GM12878 (cell line): Measurements from ENCODE around the gene SNAI1. TPM values are rescaled to one million over a fixed set of nuclear protein-coding genes. Genes with fewer than 3 reads are reported as not detected.

Source experiments
- ATAC-seq: fragments of 200-7000 bp; cut with Tn5 transposase; 3 replicates; pipeline ENCODE4 v1.9.1; 2020; ENCODE audit warnings: mild to moderate bottlenecking, moderate library complexity
- BruUV-seq: library from RNA; stranded (reverse); fragments of 400-500 nt; replicated peaks from 2 replicates; lab custom pipeline; 2021; lab: Mats Ljungman, UMichigan
- CTCF ChIA-PET: fragments of 300-600 bp; sonication (Branson Sonifier 250); formaldehyde crosslinking; extraction: SDS; loops from one replicate; lab custom pipeline; 2021; ENCODE audit warnings: inconsistent platforms; lab: Yijun Ruan, JAX
- POLR2A ChIA-PET: fragments of 350-600 bp; formaldehyde crosslinking; extraction: SDS; loops from one replicate; lab custom pipeline; 2021; ENCODE audit warnings: inconsistent platforms; lab: Charles Lee
- RAD21 ChIA-PET: fragments of 300-600 bp; sonication (Branson Sonifier 250); formaldehyde crosslinking; loops from one replicate; lab custom pipeline; 2023; ENCODE audit warnings: antibody characterized with exemption; ENCODE audit not compliant: unreplicated experiment; lab: Charles Lee
- SMC1A ChIA-PET: fragments of 300-600 bp; sonication (Branson Sonifier 250); formaldehyde crosslinking; loops from one replicate; lab custom pipeline; 2023; ENCODE audit not compliant: unreplicated experiment, uncharacterized antibody; lab: Charles Lee
- DNase-seq: peaks from one replicate; pipeline ENCODE4 v3.0.0-alpha.2; 2011; ENCODE audit warnings: low read depth, low spot score
- FAIRE-seq: peaks from 3 replicates; lab custom pipeline; 2011; peaks lifted over from hg19 to GRCh38; lab: Jason Lieb, UNC
- H2AFZ ChIP-seq: 2 replicates; pipeline ENCODE4 v1.6.0; 2011; ENCODE audit warnings: low read depth, low read length, control low read depth; ENCODE audit not compliant: control insufficient read depth
- H3K27ac ChIP-seq: 2 replicates; pipeline ENCODE4 v1.5.1; 2011; ENCODE audit warnings: control low read depth; ENCODE audit not compliant: control insufficient read depth, insufficient read depth
- H3K27me3 ChIP-seq, 2 experiments: replicated peaks in 1 of 2; 2 replicates each; pipeline versions ENCODE4 v1.6.0 to v1.6.1; 2011; ENCODE audit warnings: low read length in 1 of 2; ENCODE audit not compliant: control insufficient read depth in 2 of 2, insufficient read depth in 2 of 2
- H3K36me3 ChIP-seq, 2 experiments: 2 replicates each; pipeline ENCODE4 v1.5.1; 2011; ENCODE audit warnings: low read length in 1 of 2; ENCODE audit not compliant: control insufficient read depth in 2 of 2, insufficient read depth in 2 of 2
- H3K4me1 ChIP-seq: 2 replicates; pipeline ENCODE4 v1.6.1; 2011; ENCODE audit warnings: mild to moderate bottlenecking, low read length, moderate library complexity, mixed read lengths; ENCODE audit not compliant: control insufficient read depth, insufficient read depth
- H3K4me2 ChIP-seq: 2 replicates; pipeline ENCODE4 v1.6.0; 2011; ENCODE audit warnings: control low read depth; ENCODE audit not compliant: control insufficient read depth, insufficient read depth
- H3K4me3 ChIP-seq: fragments of 200-600 bp; sonication (generic); 2 replicates; pipeline ENCODE4 v1.5.1; 2016
- H3K79me2 ChIP-seq: 2 replicates; pipeline ENCODE4 v1.6.0; 2011; ENCODE audit warnings: low read length; ENCODE audit not compliant: control insufficient read depth, insufficient read depth
- H3K9ac ChIP-seq: 2 replicates; pipeline ENCODE4 v1.8.0; 2011; ENCODE audit warnings: low read length, control low read depth, mixed read lengths; ENCODE audit not compliant: control insufficient read depth, insufficient read depth
- H3K9me3 ChIP-seq: replicated peaks from 3 replicates; pipeline ENCODE4 v1.5.1; 2011; ENCODE audit warnings: mild to moderate bottlenecking, low read length; ENCODE audit not compliant: control insufficient read depth, insufficient read depth
- H4K20me1 ChIP-seq: 2 replicates; pipeline ENCODE4 v1.6.0; 2011; ENCODE audit not compliant: control insufficient read depth, insufficient read depth
- BHLHE40 ChIP-seq, 2 experiments: fragments of 450-650 bp in 1 of 2; IDR thresholded peaks; 2 replicates each; pipeline ENCODE4 v1.6.1; 2011 to 2017; ENCODE audit warnings: low read depth in 2 of 2, borderline replicate concordance in 1 of 2, improper control_type of control experiment in 1 of 2, low read length in 1 of 2, mild to moderate bottlenecking in 1 of 2
- BMI1 ChIP-seq: fragments of 450-650 bp; IDR thresholded peaks from 2 replicates; pipeline ENCODE4 v1.6.1; 2016; ENCODE audit warnings: mild to moderate bottlenecking, moderate library complexity, borderline replicate concordance
- FOXK2 ChIP-seq: fragments of 450-650 bp; IDR thresholded peaks from 2 replicates; pipeline ENCODE4 v1.6.1; 2017; ENCODE audit warnings: mild to moderate bottlenecking, moderate library complexity
- MEF2B ChIP-seq: fragments of 450-650 bp; IDR thresholded peaks from 2 replicates; pipeline ENCODE4 v1.6.1; 2018; ENCODE audit warnings: mild to moderate bottlenecking, moderate library complexity; ENCODE audit not compliant: partially characterized antibody, poor library complexity, severe bottlenecking
- MYC ChIP-seq: IDR thresholded peaks from 2 replicates; pipeline ENCODE4 v1.6.1; 2011; ENCODE audit warnings: mild to moderate bottlenecking, low read length, moderate library complexity, inconsistent platforms; ENCODE audit not compliant: insufficient read depth, insufficient replicate concordance, insufficient read length, severe bottlenecking
- NFXL1 ChIP-seq: fragments of 450-650 bp; IDR thresholded peaks from 2 replicates; pipeline ENCODE4 v1.6.1; 2017; ENCODE audit warnings: antibody characterized with exemption, mild to moderate bottlenecking, borderline replicate concordance
- PML ChIP-seq: IDR thresholded peaks from 2 replicates; pipeline ENCODE4 v1.6.1; 2012; ENCODE audit warnings: low read length, inconsistent platforms
- POLR2AphosphoS2 ChIP-seq: IDR thresholded peaks from 2 replicates; pipeline ENCODE4 v1.6.1; 2011; ENCODE audit warnings: low read depth, mild to moderate bottlenecking, low read length, improper control_type of control experiment, moderate library complexity
- SIN3A ChIP-seq: IDR thresholded peaks from 2 replicates; pipeline ENCODE4 v1.6.1; 2012; ENCODE audit warnings: low read depth, low read length, improper control_type of control experiment
- TCF12 ChIP-seq: IDR thresholded peaks from 2 replicates; pipeline ENCODE4 v1.6.1; 2011; ENCODE audit warnings: low read depth, mild to moderate bottlenecking, low read length
- ZBTB40 ChIP-seq: fragments of 450-650 bp; IDR thresholded peaks from 2 replicates; pipeline ENCODE4 v1.6.1; 2016; ENCODE audit warnings: mild to moderate bottlenecking, moderate library complexity, borderline replicate concordance
- ZNF24 ChIP-seq: fragments of 450-650 bp; IDR thresholded peaks from 2 replicates; pipeline ENCODE4 v1.6.1; 2017; ENCODE audit warnings: antibody characterized with exemption, mild to moderate bottlenecking
- ZNF274 ChIP-seq: IDR thresholded peaks from one replicate; pipeline ENCODE4 v1.8.0; 2011; ENCODE audit not compliant: insufficient read length, insufficient read depth
- WGBS: methylation state at CpG from one replicate; pipeline ENCODE4 v1.1.6; 2016; ENCODE audit warnings: low lambda C conversion rate; ENCODE audit not compliant: insufficient replicate concordance, insufficient coverage; ENCODE audit errors: missing lambda C conversion rate; 5-methylcytosine and 5-hydroxymethylcytosine counted together
- in situ Hi-C: fragments of 300-500 bp; cut with MboI; formaldehyde crosslinking; loops from 9 replicates; pipeline ENCODE4 v1.14.3; 2018; ENCODE audit warnings: mixed read lengths
- intact Hi-C: fragments of 100-400 bp; cut with micrococcal nuclease; formaldehyde crosslinking; loops from one replicate; pipeline ENCODE4 v1.14.2; 2022; ENCODE audit not compliant: unreplicated experiment
- polyA plus RNA-seq, 11 experiments: library from polyadenylated mRNA; depleted of rRNA in 4 of 11; unstranded in 6 of 11; stranded (reverse) in 5 of 11; fragments of >200 nt; fragmentation: Nextera tagmentation in 4 of 11; fragmentation: Illumina TruSeq in 1 of 11; extraction: Ambion mirVana in 4 of 11; extraction: Trizol in 1 of 11; gene quantifications; 1 replicate in 1 of 11; 2 replicates in 10 of 11; pipeline versions ENCODE4 v1.2.1 to v1.2.3, GENCODE V29; 2011 to 2016; ENCODE audit warnings: inconsistent platforms in 2 of 11, missing spikeins in 2 of 11, low read depth in 1 of 11
- total RNA-seq, 4 experiments: library from RNA; depleted of rRNA in 3 of 4; stranded (reverse); fragments of >200 nt in 3 of 4; fragmentation: Illumina TruSeq in 1 of 4; extraction: Trizol in 1 of 4; gene quantifications; 2 replicates each; pipeline versions ENCODE4 v1.2.1 to v1.2.3, GENCODE V29; 2013 to 2021
- TF ChIP-seq, protein P1 (sequence below): IDR thresholded peaks from 2 replicates; pipeline ENCODE4 v1.6.1; 2011; ENCODE audit warnings: borderline replicate concordance, low read depth, mild to moderate bottlenecking, moderate library complexity, low read length; ENCODE audit not compliant: insufficient read depth, poor library complexity, severe bottlenecking
- TF ChIP-seq, protein P2 (sequence below): fragments of 150-350 bp; IDR thresholded peaks from 2 replicates; pipeline ENCODE4 v1.6.1; 2014; ENCODE audit warnings: mild to moderate bottlenecking, low read depth, low read length

The SNAI1 gene
- total and polyA plus RNA-seq, 10 of the 15 experiments (the other 5 are each of a cell fraction or from before 2014, with no cell fraction given): 0.11 to 0.79 (median 0.24) TPM; not detected in 2

- in situ Hi-C loops: no loop called here
- TF ChIP-seq ZNF274: no peak
- no peak for TF ChIP-seq MYC
- TF ChIP-seq PML: no peak
- TF ChIP-seq MEF2B: no peak
- no peak for TF ChIP-seq TCF12
- no peak for TF ChIP-seq ZBTB40
- TF ChIP-seq, protein P1, sequence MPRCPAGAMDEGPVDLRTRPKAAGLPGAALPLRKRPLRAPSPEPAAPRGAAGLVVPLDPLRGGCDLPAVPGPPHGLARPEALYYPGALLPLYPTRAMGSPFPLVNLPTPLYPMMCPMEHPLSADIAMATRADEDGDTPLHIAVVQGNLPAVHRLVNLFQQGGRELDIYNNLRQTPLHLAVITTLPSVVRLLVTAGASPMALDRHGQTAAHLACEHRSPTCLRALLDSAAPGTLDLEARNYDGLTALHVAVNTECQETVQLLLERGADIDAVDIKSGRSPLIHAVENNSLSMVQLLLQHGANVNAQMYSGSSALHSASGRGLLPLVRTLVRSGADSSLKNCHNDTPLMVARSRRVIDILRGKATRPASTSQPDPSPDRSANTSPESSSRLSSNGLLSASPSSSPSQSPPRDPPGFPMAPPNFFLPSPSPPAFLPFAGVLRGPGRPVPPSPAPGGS: no peak
- TF ChIP-seq, protein P2, sequence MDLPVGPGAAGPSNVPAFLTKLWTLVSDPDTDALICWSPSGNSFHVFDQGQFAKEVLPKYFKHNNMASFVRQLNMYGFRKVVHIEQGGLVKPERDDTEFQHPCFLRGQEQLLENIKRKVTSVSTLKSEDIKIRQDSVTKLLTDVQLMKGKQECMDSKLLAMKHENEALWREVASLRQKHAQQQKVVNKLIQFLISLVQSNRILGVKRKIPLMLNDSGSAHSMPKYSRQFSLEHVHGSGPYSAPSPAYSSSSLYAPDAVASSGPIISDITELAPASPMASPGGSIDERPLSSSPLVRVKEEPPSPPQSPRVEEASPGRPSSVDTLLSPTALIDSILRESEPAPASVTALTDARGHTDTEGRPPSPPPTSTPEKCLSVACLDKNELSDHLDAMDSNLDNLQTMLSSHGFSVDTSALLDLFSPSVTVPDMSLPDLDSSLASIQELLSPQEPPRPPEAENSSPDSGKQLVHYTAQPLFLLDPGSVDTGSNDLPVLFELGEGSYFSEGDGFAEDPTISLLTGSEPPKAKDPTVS: no peak
- TF ChIP-seq BHLHE40 (IDR thresholded peaks at IDR 0.05; ENCODE audit: borderline replicate concordance in 1 of 2, low read depth in 2 of 2, low read length in 1 of 2): no peak
- no peak for TF ChIP-seq FOXK2
- no peak for TF ChIP-seq NFXL1
- TF ChIP-seq ZNF24: no peak
- no peak for TF ChIP-seq POLR2AphosphoS2
- TF ChIP-seq SIN3A: no peak
- TF ChIP-seq BMI1: no peak
- CTCF ChIA-PET: interaction anchor here (3.1 kb wide), 1 partner anchor 75 kb away, joined by 12 read pairs; no protein-coding TSS in a partner anchor
- intact Hi-C loops: no loop called here
- ATAC-seq (no peak), DNase-seq (no peak), FAIRE-seq (no peak)
- SMC1A ChIA-PET: no interaction called here
- POLR2A ChIA-PET: no interaction called here
- H3K27ac ChIP-seq: no peak overlapping the region
- H3K4me3 ChIP-seq: no peak overlapping the region
- H3K36me3 ChIP-seq: no peaks in the 10 kb centered on the region
- 43% methylated on average over 3 of the region's 3 CpGs for WGBS
- no peaks in the 10 kb centered on the region for H4K20me1 ChIP-seq
- H3K27me3 ChIP-seq: no peaks in the 10 kb centered on the region
- RAD21 ChIA-PET: no interaction called here
- no peaks in the 10 kb centered on the region for H3K79me2 ChIP-seq
- no peak overlapping the region for H3K9ac ChIP-seq
- H3K9me3 ChIP-seq: no peaks in the 10 kb centered on the region
- no peak overlapping the region for H2AFZ ChIP-seq
- H3K4me2 ChIP-seq: no peak overlapping the region
- no TSS peak for BruUV-seq
- H3K4me1 ChIP-seq: peaks cover 7% of the 10 kb centered on the region
These were observed 12.8 kb downstream of the SNAI1 start for GRCh38 chr20:49995586-49995985.
